Measurements from ENCODE around the gene DTX4.
"Not testable (repeated sequence)": the region's sequence is repeated elsewhere in the genome, so short reads cannot be mapped to it uniquely, and the experiment has no call there.

- TF ChIP-seq CTCF (IDR thresholded peaks at IDR 0.05 in 2 of 3, conservative IDR thresholded peaks at IDR 0.05 in 1 of 3; ENCODE audit: borderline replicate concordance in 1 of 3, insufficient read depth in 1 of 3, low read depth in 2 of 3, low read length in 2 of 3); ATF3 (IDR thresholded peaks at IDR 0.05); POLR2AphosphoS5 (IDR thresholded peaks at IDR 0.05; ENCODE audit: low read depth, low read length); POLR2A (IDR thresholded peaks at IDR 0.05; ENCODE audit: borderline replicate concordance, extremely low read depth, insufficient read depth, insufficient read length); YY1 (IDR thresholded peaks at IDR 0.05; ENCODE audit: extremely low read depth, insufficient replicate concordance, low read depth, low read length); ZFX (IDR thresholded peaks at IDR 0.05); CBX3 (IDR thresholded peaks at IDR 0.05; ENCODE audit: low read depth); EZH2 (IDR thresholded peaks at IDR 0.05); MAX (IDR thresholded peaks at IDR 0.05); EZH2phosphoT487 (IDR thresholded peaks at IDR 0.05; ENCODE audit: borderline replicate concordance); JUND (IDR thresholded peaks at IDR 0.05); ZNF274 (IDR thresholded peaks at IDR 0.05; ENCODE audit: low read depth, low read length); TCF7L2 (IDR thresholded peaks at IDR 0.05; ENCODE audit: borderline replicate concordance, extremely low read depth, insufficient read depth, insufficient read length); SRF (IDR thresholded peaks at IDR 0.05; ENCODE audit: low read depth): not testable (repeated sequence)
Measured at GRCh38 chr11:59136551-59136950, 35.4 kb upstream of the DTX4 start.

Data from HCT116 (cell line).